ENCODE measurements around the gene NME4.
A peak's percentile ranks its signal among the peaks of the same experiment; 100 is the strongest.
"Not testable (repeated sequence)": the region's sequence is repeated elsewhere in the genome, so short reads cannot be mapped to it uniquely, and the experiment has no call there.

The NME4 gene

DNA sequence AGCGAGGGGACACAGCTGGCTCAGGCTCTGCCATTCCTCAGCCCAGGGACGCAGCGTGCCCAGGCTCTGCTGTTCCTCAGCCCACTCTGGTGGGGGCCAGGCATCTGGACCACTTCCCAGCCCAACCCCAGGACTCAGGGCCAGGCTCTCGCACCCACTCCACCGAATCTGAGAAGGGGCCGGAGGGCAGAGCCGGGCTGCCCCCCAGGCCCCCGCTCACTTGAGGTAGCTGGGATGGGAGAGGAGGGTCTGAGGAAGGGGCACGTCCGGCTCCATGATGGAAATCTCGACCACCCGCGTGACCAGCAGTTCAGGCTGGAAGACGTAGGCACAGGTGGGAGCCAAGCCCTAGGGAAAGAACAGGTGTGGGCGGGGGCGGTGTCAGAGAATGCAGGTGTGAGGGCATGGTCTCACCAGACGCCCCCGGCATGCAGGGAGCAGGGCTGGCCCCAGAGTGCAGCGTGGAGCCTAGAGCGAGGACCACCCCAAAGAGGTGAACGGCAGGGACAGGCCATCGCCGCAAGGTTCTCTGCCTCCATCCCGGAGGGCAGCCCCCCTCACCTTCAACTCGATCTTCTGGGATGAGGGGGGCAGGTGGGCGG, 20.1 kb upstream of the NME4 start:
- no peak for DNase-seq (ENCODE audit: low spot score)

- no peak for DNase-seq (ENCODE audit: low spot score)
Observed at GRCh38 chr16:377419-377951, 19.5 kb upstream of the NME4 start.

- not testable (repeated sequence) for DNase-seq (ENCODE audit: low spot score)
Observed at GRCh38 chr16:378113-378820, 18.7 kb upstream of the NME4 start.

DNA sequence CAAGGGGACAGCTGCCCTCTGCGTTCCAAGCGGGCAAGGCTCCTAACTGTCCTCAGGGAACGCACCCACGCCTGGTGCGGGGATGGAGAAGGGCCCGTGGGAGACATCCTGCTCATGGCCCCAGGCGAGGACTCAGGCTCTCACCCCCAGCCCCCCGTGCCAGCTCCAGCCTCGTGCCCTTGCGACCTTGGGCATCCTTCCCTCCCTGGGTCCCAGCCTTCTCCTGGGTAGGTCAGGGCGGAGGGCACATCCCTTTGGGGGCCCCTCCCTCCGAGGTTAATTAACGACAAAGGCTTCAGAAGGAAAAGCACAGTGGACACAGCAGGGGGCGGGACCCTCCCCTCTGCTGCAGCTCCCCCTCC, 18.2 kb upstream of the NME4 start:
- DNase-seq (ENCODE audit: low spot score) = no peak

DNA sequence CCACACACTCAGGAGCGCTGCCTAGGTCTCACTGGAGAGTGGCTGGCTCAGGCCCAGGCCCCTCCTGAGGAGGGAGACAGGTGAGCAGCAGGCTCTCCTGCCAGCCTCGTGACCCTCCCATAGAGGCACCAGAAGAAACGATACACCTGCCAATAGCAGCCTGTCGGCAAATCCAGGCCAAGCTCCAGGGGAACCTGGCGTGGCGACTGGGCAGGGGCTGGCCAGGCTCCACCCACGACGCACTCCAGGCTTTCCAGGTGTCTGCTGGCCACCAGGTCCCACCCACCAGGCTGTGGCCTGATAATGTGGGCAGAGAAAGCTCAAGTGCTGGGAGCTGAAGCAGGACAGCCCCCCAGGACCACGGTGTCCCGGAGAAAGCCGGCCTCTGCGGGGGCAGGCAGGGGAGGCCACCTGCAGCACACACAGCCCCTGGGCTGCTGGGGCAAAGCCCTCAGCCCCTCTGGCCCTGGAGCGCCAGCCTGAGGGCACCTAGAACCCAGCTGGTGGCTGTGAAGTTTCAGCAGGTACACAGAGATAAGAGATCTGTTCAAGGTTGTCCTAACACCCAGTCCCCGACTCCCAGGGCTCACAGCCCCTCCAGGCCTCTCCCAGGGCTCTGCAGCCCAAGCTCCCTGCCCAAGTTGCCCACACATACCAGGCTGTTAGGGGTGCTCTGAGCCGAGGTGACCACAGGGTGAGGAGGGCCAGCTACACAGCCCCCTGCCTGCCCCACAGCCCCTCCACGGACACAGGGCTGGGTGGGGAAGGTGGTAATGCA, 17.6 kb upstream of the NME4 start:
- DNase-seq (ENCODE audit: low spot score) = no peak

DNA sequence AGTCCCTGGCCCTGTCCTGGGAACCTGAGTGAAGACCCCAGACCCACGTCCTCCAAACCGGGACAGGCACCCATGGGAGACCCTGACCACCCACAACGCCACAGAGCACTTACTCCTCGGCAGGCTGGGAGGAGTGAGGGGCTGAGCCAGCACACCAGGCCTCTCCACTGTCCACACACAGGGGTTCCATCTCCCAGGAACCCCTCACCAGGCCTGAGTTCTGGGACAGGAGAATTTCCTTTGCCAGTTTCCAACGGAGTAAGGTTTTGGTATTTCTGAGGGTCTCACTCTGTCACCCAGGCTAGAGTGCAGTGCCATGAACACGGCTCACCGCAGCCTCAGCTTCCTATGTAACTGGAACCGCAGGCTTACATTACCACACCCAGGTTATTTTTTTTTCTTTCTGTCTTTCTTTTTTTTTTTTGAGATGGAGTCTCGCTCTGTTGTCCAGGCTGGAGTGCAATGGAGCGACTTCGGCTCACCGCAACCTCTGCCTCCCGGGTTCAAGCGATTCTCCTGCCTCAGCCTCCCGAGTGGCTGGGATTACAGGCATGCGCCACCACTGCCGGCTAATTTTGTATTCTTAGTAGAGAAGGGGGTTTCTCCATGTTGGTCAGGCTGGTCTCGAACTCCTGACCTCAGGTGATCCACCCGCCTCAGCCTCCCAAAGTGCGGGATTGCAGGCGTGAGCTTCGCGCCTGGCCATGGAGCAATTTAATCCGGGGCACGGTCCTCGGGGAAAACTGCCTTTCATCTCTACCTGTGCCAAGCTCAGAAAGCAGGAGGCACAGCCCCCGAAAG, 16.8 kb upstream of the NME4 start:
- DNase-seq (ENCODE audit: low spot score) = no peak

DNA sequence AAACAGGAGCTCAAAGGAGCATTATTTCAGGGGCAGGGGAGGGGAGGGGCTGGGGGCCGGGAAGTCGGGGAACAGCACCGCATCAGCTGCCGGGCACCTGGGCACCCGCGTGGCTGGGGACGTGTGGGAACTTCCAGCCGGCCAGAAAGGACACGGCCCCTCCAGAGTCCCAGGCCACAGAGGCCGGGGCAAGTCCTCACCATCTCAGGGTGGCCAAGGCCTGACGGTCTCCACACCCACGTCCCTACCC, 16.3 kb upstream of the NME4 start:
- DNase-seq (ENCODE audit: low spot score) = no peak

DNA sequence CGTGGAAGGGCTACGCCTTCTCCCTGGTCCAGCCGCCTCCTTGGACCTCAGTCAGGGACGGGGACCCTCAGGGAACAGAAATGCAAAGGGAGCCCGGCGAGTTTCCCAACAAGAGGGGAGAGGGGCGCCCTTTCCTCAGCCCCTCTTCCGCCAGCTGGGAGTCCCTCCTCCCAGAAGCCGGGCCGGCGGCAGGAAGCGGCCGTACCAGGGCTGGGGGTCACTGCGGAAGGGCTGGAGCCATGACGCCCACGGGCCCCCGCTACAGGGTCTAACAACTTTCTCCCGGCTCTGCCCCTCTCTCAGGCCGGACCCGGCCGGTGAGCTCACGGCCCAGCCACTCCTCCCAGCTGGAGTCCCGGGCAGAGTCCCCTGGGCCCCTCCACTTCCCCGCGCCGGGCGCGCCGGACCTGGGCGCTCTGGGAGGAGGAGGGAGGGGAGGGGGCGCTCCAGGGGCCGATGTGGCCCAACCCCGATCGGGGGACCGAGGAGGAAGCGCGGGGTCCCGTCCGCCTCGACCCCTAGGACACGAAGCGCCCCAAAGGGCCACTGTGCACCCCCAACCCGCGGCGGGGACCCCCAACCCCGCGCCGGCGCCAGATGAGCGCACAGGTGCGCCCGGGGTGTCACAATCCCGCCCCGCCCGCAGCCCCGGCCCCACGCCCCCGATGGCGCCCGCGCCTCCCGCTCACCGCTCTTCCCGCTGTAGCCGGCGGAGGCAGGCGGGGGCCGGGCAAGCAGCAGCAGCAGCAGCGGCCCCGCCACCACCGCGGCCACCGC, 15.8 kb upstream of the NME4 start:
- no peak for DNase-seq (ENCODE audit: low spot score)

DNA sequence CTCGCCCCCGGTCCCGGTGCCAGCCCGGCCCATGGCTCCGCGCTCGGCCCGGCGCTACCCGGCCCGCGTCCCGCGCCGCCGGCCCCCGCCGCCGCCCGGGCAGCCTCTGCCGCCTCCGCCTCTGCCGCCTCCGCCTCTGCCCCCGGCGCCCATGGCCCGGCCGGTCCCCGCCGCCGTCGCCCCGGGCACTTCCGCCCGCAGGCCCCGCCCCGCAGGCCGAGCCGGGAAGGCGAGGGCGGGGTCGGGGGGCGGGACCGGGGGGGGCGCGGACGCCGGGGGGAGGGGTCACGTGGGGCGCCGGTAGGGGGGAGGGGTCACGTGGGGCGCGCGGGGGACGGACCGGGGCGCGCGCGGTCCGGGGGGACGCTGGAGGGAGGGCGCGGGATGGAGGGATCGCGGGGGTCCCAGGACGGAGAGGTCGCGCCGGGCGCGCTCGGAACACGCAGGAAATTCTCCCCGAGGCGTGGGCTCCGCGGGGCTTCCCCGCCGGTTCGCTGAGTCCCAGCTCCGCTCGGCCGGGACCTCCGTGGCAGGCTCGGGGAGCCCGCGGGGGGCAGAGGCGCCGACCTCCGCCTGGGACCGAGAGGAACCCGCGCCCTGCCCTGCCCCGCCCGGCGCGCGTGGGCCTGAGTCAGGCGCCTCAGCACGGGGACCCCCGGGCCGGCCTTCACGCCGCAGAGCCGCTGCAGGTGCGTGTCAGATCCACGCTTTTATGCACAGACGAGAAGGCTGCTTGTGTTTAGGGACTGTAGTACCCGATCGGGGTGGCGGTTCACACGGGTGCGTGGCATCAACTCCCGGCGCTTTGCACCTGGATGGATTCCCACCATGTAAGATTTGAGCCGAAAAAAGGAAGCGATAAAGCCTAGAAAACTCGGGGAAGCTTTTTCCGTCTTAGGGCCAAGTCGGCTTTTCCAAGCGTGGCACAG, 14.9 kb upstream of the NME4 start, which contains the start of gene PGAP6:
TSS of gene PGAP6 (minus strand) at position 190 of the 929 bp plus-strand sequence. CDS start at position 33, 157 bp downstream.
- no peak for DNase-seq (ENCODE audit: low spot score)

DNA sequence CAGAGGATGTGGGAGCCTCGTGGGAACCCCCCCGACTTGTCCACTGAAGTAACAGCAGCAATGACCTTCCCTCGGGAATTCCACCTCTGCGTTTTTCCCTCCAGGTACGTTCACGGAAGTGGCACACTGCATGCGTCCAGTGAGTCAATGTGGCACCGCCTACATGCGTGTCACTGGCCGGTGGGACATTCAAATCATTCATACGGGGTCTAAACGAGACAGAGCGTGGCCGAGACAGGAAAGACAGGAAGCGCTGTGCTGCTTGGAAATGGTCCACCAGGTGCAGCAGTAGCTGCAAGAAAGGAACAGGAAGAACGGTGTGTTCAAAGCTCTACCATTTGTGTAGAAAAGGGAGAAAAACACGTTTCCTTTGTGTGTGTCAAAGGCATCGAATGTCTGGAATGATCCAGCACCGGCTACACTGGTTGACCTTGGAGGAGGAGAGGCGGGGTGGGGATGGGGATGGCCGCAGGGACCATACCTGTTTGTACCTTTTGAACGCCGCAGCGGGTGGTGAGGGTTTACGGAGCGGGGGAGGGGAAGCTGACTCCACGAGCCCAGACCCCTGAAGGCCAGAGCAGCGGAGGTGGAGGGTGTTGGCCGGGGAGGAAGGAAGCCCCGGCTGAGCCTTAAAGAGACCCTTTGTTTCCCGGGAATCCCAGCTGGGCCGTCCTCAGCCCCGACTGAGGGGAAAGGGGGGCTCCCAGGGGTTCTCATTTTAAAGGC, 13.5 kb upstream of the NME4 start:
- no peak for DNase-seq (ENCODE audit: low spot score)

DNA sequence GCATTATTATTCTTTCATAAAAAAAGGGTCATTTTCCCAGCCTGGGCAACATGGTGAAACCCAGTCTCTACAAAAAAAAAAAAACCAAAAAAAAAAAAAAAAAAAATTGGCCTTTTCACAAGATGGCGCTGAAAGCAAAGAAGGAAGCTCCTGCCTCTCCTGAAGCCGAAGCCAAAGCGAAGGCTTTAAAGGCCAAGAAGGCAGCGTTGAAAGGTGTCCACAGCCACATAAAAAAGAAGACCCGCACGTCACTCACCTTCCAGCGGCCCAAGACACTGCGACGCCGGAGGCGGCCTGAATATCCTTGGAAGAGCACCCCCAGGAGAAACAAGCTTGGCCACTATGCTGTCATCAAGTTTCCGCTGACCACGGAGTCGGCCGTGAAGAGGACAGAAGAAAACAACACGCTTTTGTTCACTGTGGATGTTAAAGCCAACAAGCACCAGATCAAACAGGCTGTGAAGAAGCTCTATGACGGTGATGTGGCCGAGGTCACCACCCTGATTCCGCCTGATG, 10.3 kb upstream of the NME4 start:
- no peak for DNase-seq (ENCODE audit: low spot score)

DNA sequence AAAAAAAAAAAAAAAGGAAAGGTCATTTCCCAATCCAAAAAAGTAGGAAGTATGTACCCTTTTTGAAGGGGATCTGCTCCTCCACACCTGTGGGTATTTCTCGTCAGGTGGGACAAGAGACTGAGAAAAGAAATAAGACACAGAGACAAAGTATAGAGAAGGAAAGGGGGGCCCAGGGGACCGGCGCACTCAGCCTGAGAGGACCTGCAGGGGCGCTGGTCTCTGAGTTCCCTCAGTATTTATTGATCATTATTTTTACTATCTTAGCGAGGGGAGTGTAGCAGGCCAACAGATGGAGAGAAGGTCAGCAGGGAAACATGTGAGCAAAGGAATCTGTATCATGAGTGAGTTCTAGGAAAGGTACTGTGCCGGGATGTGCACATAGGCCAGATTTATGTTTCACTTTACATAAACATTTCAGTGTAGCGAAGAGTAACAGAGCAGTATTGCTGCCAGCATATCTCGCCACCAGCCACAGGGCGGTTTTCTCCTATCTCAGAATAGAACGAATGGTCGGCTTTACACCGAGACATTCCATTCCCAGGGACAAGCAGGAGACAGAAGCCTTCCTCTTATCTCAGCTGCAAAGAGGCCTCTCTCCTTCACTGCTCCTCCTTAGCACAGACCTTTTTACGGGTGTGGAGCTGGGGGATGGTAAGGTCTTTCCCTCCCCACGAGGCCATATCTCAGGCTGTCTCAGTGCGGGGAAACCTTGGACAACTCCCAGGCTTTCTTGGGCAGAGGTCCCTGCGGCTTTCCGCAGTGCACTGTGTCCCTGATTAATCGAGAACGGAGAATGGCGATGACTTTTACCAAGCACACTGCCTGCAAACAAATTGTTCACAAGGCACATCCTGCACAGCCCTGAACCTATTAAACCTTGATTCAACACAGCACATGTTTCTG, 9.0 kb upstream of the NME4 start:
- not testable (repeated sequence) for DNase-seq (ENCODE audit: low spot score)

DNA sequence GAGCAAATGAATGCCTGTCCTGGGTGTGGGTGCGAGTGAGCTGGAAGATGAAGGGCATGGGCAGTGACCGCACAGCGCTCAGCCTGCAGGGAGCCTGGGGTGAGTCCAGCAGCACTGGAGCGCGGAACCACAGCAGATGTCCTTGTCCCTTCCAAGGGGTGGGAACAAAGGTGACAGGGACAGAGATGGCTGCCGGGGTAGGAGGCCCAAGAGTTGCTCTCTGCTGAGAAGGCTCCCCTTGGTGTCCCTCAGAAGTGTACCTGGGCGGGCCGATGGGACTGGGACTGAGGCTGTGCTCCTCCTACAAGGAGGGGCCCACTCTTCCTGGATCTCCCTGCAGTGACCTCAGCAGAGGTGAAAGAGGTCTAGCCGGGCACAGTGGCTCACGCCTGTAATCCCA, 7.6 kb upstream of the NME4 start:
- DNase-seq (ENCODE audit: low spot score) = no peak

- peak; percentile 55 for DNase-seq (ENCODE audit: low spot score)
Observed at GRCh38 chr16:391885-392335, 5.1 kb upstream of the NME4 start.

GRCh38 chr16:392450-393030, 4.5 kb upstream of the NME4 start:
- DNase-seq (ENCODE audit: low spot score) = no peak

DNA sequence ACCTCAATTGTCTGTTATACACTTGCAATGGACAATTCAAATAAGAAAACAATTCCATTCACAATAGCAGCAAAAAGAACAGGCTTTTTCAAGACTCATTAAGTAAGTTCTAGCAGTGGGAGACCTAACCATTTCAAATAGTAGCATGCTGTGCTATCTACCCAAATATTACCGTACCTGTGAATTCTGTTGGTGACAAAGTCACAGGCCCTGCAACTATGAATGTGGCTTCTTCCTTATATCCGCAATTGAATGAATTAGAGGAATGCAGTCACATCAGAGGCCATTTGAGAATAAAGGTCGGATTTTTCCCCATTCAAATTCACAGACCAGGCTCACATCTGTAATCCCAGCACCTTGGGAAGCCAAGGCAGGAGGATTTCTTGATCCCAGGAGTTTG, 800 bp upstream of the NME4 start:
- DNase-seq (ENCODE audit: low spot score) = no peak

GRCh38 chr16:396605-397004, 394 bp upstream of the NME4 start:
- DNase-seq (ENCODE audit: low spot score) = peak; percentile 83

Measured in SK-N-DZ (cell line).